Neural progenitor cell (in vitro differentiated cells): ENCODE results near the gene IGSF6. TPM values are rescaled to one million over a fixed set of nuclear protein-coding genes. Genes with fewer than 3 reads are reported as not detected.
"Not testable (repeated sequence)": the region's sequence is repeated elsewhere in the genome, so short reads cannot be mapped to it uniquely, and the experiment has no call there.

Experiments
- DNase-seq: peaks from one replicate; pipeline ENCODE4 v3.0.0-alpha.2; 2016; ENCODE audit warnings: low spot score
- H2AFZ ChIP-seq: fragments of 200-600 bp; sonication (generic); replicated peaks from 2 replicates; pipeline ENCODE4 v1.6.1; 2016; ENCODE audit warnings: antibody characterized with exemption
- H3F3A ChIP-seq: fragments of 200-600 bp; sonication (generic); 2 replicates; pipeline ENCODE4 v1.6.1; 2016; ENCODE audit warnings: antibody characterized with exemption, low read depth
- H3K27ac ChIP-seq: fragments of 200-600 bp; sonication (generic); 2 replicates; pipeline ENCODE4 v1.5.1; 2016; ENCODE audit warnings: mild to moderate bottlenecking
- H3K27me3 ChIP-seq: fragments of 200-600 bp; sonication (generic); 2 replicates; pipeline ENCODE4 v1.6.1; 2016; ENCODE audit warnings: mild to moderate bottlenecking, moderate library complexity
- H3K36me3 ChIP-seq: fragments of 200-600 bp; sonication (generic); 2 replicates; pipeline ENCODE4 v1.5.1; 2016
- H3K4me1 ChIP-seq: fragments of 200-600 bp; sonication (generic); 2 replicates; pipeline ENCODE4 v1.6.1; 2016; ENCODE audit warnings: mixed run types
- H3K4me2 ChIP-seq: fragments of 200-600 bp; sonication (generic); 2 replicates; pipeline ENCODE4 v1.6.1; 2016
- H3K4me3 ChIP-seq: fragments of 200-600 bp; sonication (generic); 2 replicates; pipeline ENCODE4 v1.5.1; 2016
- H3K79me2 ChIP-seq: fragments of 200-600 bp; sonication (generic); 2 replicates; pipeline ENCODE4 v1.6.1; 2016; ENCODE audit warnings: low read depth
- H3K9ac ChIP-seq: fragments of 200-600 bp; sonication (generic); 2 replicates; pipeline ENCODE4 v1.6.1; 2016
- H3K9me3 ChIP-seq: fragments of 200-600 bp; sonication (generic); 2 replicates; pipeline ENCODE4 v1.5.1; 2016; ENCODE audit warnings: low read depth
- H4K20me1 ChIP-seq: fragments of 200-600 bp; sonication (generic); 2 replicates; pipeline ENCODE4 v1.6.1; 2016; ENCODE audit warnings: low read depth
- H3K27ac Mint-ChIP-seq: 3 replicates; pipeline ENCODE4 v1.8.0; 2021; ENCODE audit warnings: mixed read lengths
- H3K27me3 Mint-ChIP-seq: 2 replicates; pipeline ENCODE4 v1.8.0; 2022; ENCODE audit warnings: low read depth, mild to moderate bottlenecking, inconsistent platforms, moderate library complexity, mixed read lengths; ENCODE audit not compliant: insufficient read depth
- H3K36me3 Mint-ChIP-seq: 3 replicates; pipeline ENCODE4 v1.8.0; 2021; ENCODE audit warnings: mixed read lengths
- H3K4me1 Mint-ChIP-seq: 3 replicates; pipeline ENCODE4 v1.8.0; 2021; ENCODE audit warnings: mixed read lengths
- H3K4me3 Mint-ChIP-seq: 3 replicates; pipeline ENCODE4 v1.8.0; 2021; ENCODE audit warnings: mild to moderate bottlenecking, moderate library complexity, mixed read lengths
- H3K9me3 Mint-ChIP-seq: 3 replicates; pipeline ENCODE4 v1.8.0; 2020; ENCODE audit warnings: mixed read lengths
- EZH2 ChIP-seq: fragments of 200-600 bp; sonication (generic); IDR thresholded peaks from 2 replicates; pipeline ENCODE4 v1.6.1; 2017; ENCODE audit warnings: antibody characterized with exemption, mild to moderate bottlenecking, moderate library complexity
- EZH2phosphoT487 ChIP-seq: fragments of 200-600 bp; sonication (generic); IDR thresholded peaks from 2 replicates; pipeline ENCODE4 v1.6.1; 2017; ENCODE audit warnings: antibody characterized with exemption
- total RNA-seq: library from RNA; depleted of rRNA; stranded (reverse); fragments of >200 nt; gene quantifications from 2 replicates; pipeline ENCODE4 v1.2.3, GENCODE V29; 2015; ENCODE audit warnings: low replicate concordance
- TF ChIP-seq, protein P1 (sequence below): fragments of 200-600 bp; sonication (generic); IDR thresholded peaks from 2 replicates; pipeline ENCODE4 v1.5.1; 2017; ENCODE audit warnings: antibody characterized with exemption, mild to moderate bottlenecking

IGSF6 gene
- total RNA-seq, 1 donor from 2014 or later: not detected

- Histone ChIP-seq H3K79me2 (peaks cover 100% of the 10 kb centered on the region), H3K4me1 (peaks cover 45% of the 10 kb centered on the region), H3K27ac (peak overlapping the region; percentile 70), H2AFZ (no peak overlapping the region), H3K36me3 (no peaks in the 10 kb centered on the region), H3K9me3 (no peaks in the 10 kb centered on the region), H3K4me3 (no peak overlapping the region), H3F3A (peaks cover 27% of the 10 kb centered on the region), H3K9ac (no peak overlapping the region), H4K20me1 (peaks cover 83% of the 10 kb centered on the region), H3K27me3 (no peaks in the 10 kb centered on the region), H3K4me2 (peak overlapping the region; percentile 71)
- no peak overlapping the region for H3K27ac Mint-ChIP-seq
- no peak for TF ChIP-seq EZH2phosphoT487
- TF ChIP-seq EZH2: no peak
- TF ChIP-seq, protein P1, sequence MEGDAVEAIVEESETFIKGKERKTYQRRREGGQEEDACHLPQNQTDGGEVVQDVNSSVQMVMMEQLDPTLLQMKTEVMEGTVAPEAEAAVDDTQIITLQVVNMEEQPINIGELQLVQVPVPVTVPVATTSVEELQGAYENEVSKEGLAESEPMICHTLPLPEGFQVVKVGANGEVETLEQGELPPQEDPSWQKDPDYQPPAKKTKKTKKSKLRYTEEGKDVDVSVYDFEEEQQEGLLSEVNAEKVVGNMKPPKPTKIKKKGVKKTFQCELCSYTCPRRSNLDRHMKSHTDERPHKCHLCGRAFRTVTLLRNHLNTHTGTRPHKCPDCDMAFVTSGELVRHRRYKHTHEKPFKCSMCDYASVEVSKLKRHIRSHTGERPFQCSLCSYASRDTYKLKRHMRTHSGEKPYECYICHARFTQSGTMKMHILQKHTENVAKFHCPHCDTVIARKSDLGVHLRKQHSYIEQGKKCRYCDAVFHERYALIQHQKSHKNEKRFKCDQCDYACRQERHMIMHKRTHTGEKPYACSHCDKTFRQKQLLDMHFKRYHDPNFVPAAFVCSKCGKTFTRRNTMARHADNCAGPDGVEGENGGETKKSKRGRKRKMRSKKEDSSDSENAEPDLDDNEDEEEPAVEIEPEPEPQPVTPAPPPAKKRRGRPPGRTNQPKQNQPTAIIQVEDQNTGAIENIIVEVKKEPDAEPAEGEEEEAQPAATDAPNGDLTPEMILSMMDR: no peak
- peaks cover 14% of the 10 kb centered on the region for H3K36me3 Mint-ChIP-seq
- H3K4me1 Mint-ChIP-seq: peaks cover 41% of the 10 kb centered on the region
- no peaks in the 10 kb centered on the region for H3K27me3 Mint-ChIP-seq
- no peak for DNase-seq
- H3K9me3 Mint-ChIP-seq: no peaks in the 10 kb centered on the region
- no peak overlapping the region for H3K4me3 Mint-ChIP-seq
Observed at GRCh38 chr16:21610766-21611165, 41.6 kb downstream of the IGSF6 start.

DNA sequence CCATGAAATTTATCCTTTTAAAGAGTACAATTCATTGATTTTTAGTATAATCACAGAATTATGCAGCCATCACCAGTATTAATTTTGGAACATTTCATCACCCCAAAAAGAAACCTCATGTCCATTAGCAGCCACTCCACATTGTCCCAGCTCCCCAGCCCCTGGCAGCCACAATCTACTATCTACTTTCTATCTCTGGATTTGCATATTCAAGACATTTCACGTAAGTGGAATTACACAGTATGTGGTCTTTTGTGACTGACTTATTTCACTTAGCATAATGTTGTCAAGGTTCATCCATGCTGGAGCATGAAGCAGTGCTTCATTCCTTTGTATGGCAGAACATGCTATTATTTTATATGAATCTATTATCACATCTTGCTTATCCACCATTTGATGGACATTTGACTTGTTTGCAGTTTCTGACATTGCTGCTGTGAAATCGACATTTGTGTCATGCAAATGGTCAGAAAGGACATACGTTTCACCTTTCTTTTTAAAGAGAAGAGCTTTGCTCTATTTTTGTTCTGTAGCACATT lies 42.3 kb downstream of the IGSF6 start:
- H3K4me1 Mint-ChIP-seq: peaks cover 41% of the 10 kb centered on the region
- DNase-seq: no peak
- Histone ChIP-seq H3K27ac (no peak overlapping the region), H3K9ac (no peak overlapping the region), H3K36me3 (no peaks in the 10 kb centered on the region), H3K79me2 (peaks cover 100% of the 10 kb centered on the region), H3F3A (peaks cover 27% of the 10 kb centered on the region), H3K4me1 (peaks cover 45% of the 10 kb centered on the region), H3K4me2 (no peak overlapping the region), H4K20me1 (peaks cover 90% of the 10 kb centered on the region), H3K27me3 (no peaks in the 10 kb centered on the region), H2AFZ (no peak overlapping the region), H3K4me3 (no peak overlapping the region), H3K9me3 (no peaks in the 10 kb centered on the region)
- H3K36me3 Mint-ChIP-seq: peaks cover 13% of the 10 kb centered on the region
- H3K4me3 Mint-ChIP-seq: no peak overlapping the region
- H3K27me3 Mint-ChIP-seq: no peaks in the 10 kb centered on the region
- no peak overlapping the region for H3K27ac Mint-ChIP-seq
- H3K9me3 Mint-ChIP-seq: no peaks in the 10 kb centered on the region
- TF ChIP-seq, protein P1: no peak
- TF ChIP-seq EZH2phosphoT487: no peak
- no peak for TF ChIP-seq EZH2

DNA sequence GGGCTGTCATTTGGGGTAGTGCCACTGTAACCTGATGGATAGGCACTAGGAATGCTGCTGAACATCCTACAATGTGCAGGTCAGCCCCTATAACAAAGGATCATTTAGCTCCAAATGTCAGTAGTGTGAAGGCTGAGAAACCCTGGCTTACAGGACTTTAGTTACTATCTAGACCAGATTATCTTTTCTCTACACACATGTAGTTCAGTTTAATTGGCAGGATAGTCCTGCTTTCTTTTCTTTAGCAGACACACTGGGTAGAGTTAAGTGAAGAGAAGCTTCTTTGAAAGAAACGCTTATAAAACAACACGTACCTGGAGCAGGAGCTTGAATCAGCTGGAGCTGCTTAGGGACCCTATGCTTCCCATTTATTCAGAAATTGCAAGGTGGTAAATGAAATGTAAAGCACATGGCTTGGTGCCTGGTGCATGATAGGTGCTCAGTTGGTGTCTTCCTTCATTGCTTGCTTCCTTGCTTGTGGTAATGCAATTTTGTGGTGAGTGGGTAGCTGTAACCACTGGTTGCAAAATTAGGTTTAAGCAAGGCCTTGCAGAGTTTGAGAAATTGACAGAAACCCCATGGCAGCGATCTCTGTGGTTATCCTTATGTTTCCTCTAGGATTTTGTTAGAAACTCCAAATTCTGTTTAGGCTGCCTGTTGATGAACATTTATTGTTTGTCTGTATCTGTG lies 43.6 kb downstream of the IGSF6 start:
- TF ChIP-seq EZH2 (no peak), EZH2phosphoT487 (no peak)
- TF ChIP-seq, protein P1: no peak
- no peak overlapping the region for H3K4me3 ChIP-seq
- H2AFZ ChIP-seq: no peak overlapping the region
- H3K79me2 ChIP-seq: peaks cover 100% of the 10 kb centered on the region
- no peaks in the 10 kb centered on the region for H3K36me3 ChIP-seq
- peaks cover 27% of the 10 kb centered on the region for H3F3A ChIP-seq
- no peaks in the 10 kb centered on the region for H3K9me3 ChIP-seq
- peaks cover 55% of the 10 kb centered on the region for H3K4me1 ChIP-seq
- Mint-ChIP-seq H3K27ac (no peak overlapping the region), H3K27me3 (no peaks in the 10 kb centered on the region), H3K4me1 (peaks cover 49% of the 10 kb centered on the region), H3K9me3 (no peaks in the 10 kb centered on the region), H3K4me3 (no peak overlapping the region), H3K36me3 (peaks cover 2% of the 10 kb centered on the region)
- peak overlapping the region; percentile 9 for H3K4me2 ChIP-seq
- DNase-seq: peak; percentile 36
- H3K27ac ChIP-seq: peak overlapping the region; percentile 22
- no peak overlapping the region for H3K9ac ChIP-seq
- peaks cover 95% of the 10 kb centered on the region for H4K20me1 ChIP-seq
- no peaks in the 10 kb centered on the region for H3K27me3 ChIP-seq

GRCh38 chr16:21605848-21606247 lies 46.6 kb downstream of the IGSF6 start:
- H3K36me3 ChIP-seq, H3K36me3 Mint-ChIP-seq, H3K27ac Mint-ChIP-seq, H3K27me3 Mint-ChIP-seq, H3F3A ChIP-seq, H2AFZ ChIP-seq, H3K9me3 ChIP-seq, H3K9me3 Mint-ChIP-seq, H3K4me3 ChIP-seq, H3K27ac ChIP-seq, H3K4me3 Mint-ChIP-seq, H3K9ac ChIP-seq, DNase-seq, H3K27me3 ChIP-seq, H3K4me2 ChIP-seq: not testable (repeated sequence)
- peaks cover 50% of the 10 kb centered on the region for H3K4me1 Mint-ChIP-seq
- Histone ChIP-seq H4K20me1 (peaks cover 98% of the 10 kb centered on the region), H3K4me1 (peaks cover 47% of the 10 kb centered on the region), H3K79me2 (peaks cover 100% of the 10 kb centered on the region)
